HS-5 (cell line): ENCODE measurements around the gene PBX2.
"Not testable (repeated sequence)": the region's sequence is repeated elsewhere in the genome, so short reads cannot be mapped to it uniquely, and the experiment has no call there.

Source experiments
- DNase-seq: peaks from one replicate; pipeline ENCODE4 v3.0.0-alpha.2; 2012; ENCODE audit warnings: low read depth

Gene PBX2

GRCh38 chr6:32190054-32190851, at the start of gene PBX2:
Gene PBX2, minus strand, starts transcription at chr6:32190202. Its CDS starts 287 bp downstream, at chr6:32189915.
- peak; percentile 56 for DNase-seq

- no peak for DNase-seq
Observed at GRCh38 chr6:32239462-32239861, 49.5 kb upstream of the PBX2 start.

GRCh38 chr6:32234934-32235333, 44.9 kb upstream of the PBX2 start:
- no peak for DNase-seq

GRCh38 chr6:32226434-32226833, 36.4 kb upstream of the PBX2 start:
- DNase-seq, result no peak

- DNase-seq, result no peak
Observed at GRCh38 chr6:32224696-32225095, 34.7 kb upstream of the PBX2 start.

GRCh38 chr6:32223258-32224235, 33.5 kb upstream of the PBX2 start, which contains the start of gene NOTCH4:
Gene NOTCH4, minus strand, starts transcription at chr6:32224067. Its CDS starts 139 bp downstream, at chr6:32223928.
- no peak for DNase-seq

GRCh38 chr6:32222333-32223230, 32.6 kb upstream of the PBX2 start:
- DNase-seq, result no peak

- DNase-seq, result no peak
Observed at GRCh38 chr6:32220021-32220420, 30.0 kb upstream of the PBX2 start.

- DNase-seq, result no peak
Observed at GRCh38 chr6:32218167-32218566, 28.2 kb upstream of the PBX2 start.

- no peak for DNase-seq
Observed at GRCh38 chr6:32216998-32217397, 27.0 kb upstream of the PBX2 start.

GRCh38 chr6:32216285-32216684, 26.3 kb upstream of the PBX2 start:
- no peak for DNase-seq

GRCh38 chr6:32215617-32216016, 25.6 kb upstream of the PBX2 start:
- no peak for DNase-seq

GRCh38 chr6:32214126-32214525, 24.1 kb upstream of the PBX2 start:
- DNase-seq, result no peak

GRCh38 chr6:32213649-32214048, 23.6 kb upstream of the PBX2 start:
- DNase-seq, result no peak

GRCh38 chr6:32212076-32212760, 22.2 kb upstream of the PBX2 start:
- DNase-seq, result no peak

GRCh38 chr6:32211432-32211831, 21.4 kb upstream of the PBX2 start:
- not testable (repeated sequence) for DNase-seq

- DNase-seq, result no peak
Observed at GRCh38 chr6:32210191-32210601, 20.2 kb upstream of the PBX2 start.

GRCh38 chr6:32208996-32209395, 19.0 kb upstream of the PBX2 start:
- no peak for DNase-seq

- no peak for DNase-seq
Observed at GRCh38 chr6:32204268-32204715, 14.3 kb upstream of the PBX2 start.

- no peak for DNase-seq
Observed at GRCh38 chr6:32203426-32204267, 13.6 kb upstream of the PBX2 start.
